HepG2 (cell line): ENCODE measurements around the gene TBATA. TPM values are rescaled to one million over a fixed set of nuclear protein-coding genes. Genes with fewer than 3 reads are reported as not detected.

ENCODE experiments used
- ATF1 ChIP-seq: IDR thresholded peaks from 2 replicates; pipeline ENCODE4 v1.6.1; 2016; ENCODE audit warnings: mild to moderate bottlenecking, control low read depth
- BRCA1 ChIP-seq: sonication (generic); formaldehyde crosslinking; IDR thresholded peaks from 2 replicates; pipeline ENCODE4 v1.4.0; 2020; ENCODE audit warnings: missing genetic modification reagents
- CEBPB ChIP-seq: IDR thresholded peaks from 2 replicates; pipeline ENCODE4 v1.6.1; 2011; ENCODE audit warnings: low read depth, low read length, improper control_type of control experiment, borderline replicate concordance
- CREB3 ChIP-seq: sonication (generic); formaldehyde crosslinking; IDR thresholded peaks from 2 replicates; pipeline ENCODE4 v1.5.0; 2020; ENCODE audit warnings: missing genetic modification reagents
- DZIP1 ChIP-seq: sonication (generic); formaldehyde crosslinking; IDR thresholded peaks from 2 replicates; pipeline ENCODE4 v1.5.0; 2020; ENCODE audit warnings: mild to moderate bottlenecking, missing genetic modification reagents
- FOXK2 ChIP-seq: fragments of 450-650 bp; IDR thresholded peaks from 2 replicates; pipeline ENCODE4 v1.6.1; 2016
- GMEB1 ChIP-seq: sonication (generic); formaldehyde crosslinking; IDR thresholded peaks from 2 replicates; pipeline ENCODE4 v1.5.1; 2020; ENCODE audit warnings: missing genetic modification reagents, mild to moderate bottlenecking, borderline replicate concordance
- HHEX ChIP-seq: IDR thresholded peaks from 2 replicates; pipeline ENCODE4 v1.6.1; 2016; ENCODE audit warnings: control low read depth
- HNRNPL ChIP-seq: fragments of 200-400 bp; formaldehyde crosslinking; IDR thresholded peaks from 2 replicates; pipeline ENCODE4 v1.6.1; 2017; ENCODE audit warnings: mild to moderate bottlenecking, low read depth, low read length
- KDM2A ChIP-seq: sonication (generic); formaldehyde crosslinking; IDR thresholded peaks from 2 replicates; pipeline ENCODE4 v1.4.0; 2020; ENCODE audit warnings: low read depth, missing genetic modification reagents, borderline replicate concordance
- KLF6 ChIP-seq: IDR thresholded peaks from 2 replicates; pipeline ENCODE4 v1.8.0; 2016; ENCODE audit warnings: missing biosample characterization, missing genetic modification reagents
- MBD4 ChIP-seq: IDR thresholded peaks from 2 replicates; pipeline ENCODE4 v1.6.1; 2012; ENCODE audit warnings: low read length, inconsistent platforms, borderline replicate concordance
- MYPOP ChIP-seq: sonication (generic); formaldehyde crosslinking; IDR thresholded peaks from 2 replicates; pipeline ENCODE4 v1.8.1; 2023; ENCODE audit warnings: mild to moderate bottlenecking, moderate library complexity, missing genetic modification reagents
- PREB ChIP-seq: sonication (generic); formaldehyde crosslinking; IDR thresholded peaks from 2 replicates; pipeline ENCODE4 v1.4.0; 2020; ENCODE audit warnings: missing genetic modification reagents
- YEATS4 ChIP-seq: sonication (generic); formaldehyde crosslinking; IDR thresholded peaks from 2 replicates; pipeline ENCODE4 v1.4.0; 2020; ENCODE audit warnings: missing genetic modification reagents, borderline replicate concordance
- ZKSCAN8 ChIP-seq: IDR thresholded peaks from 2 replicates; pipeline ENCODE4 v1.6.1; 2016; ENCODE audit warnings: borderline replicate concordance, missing genetic modification reagents, missing compliant biosample characterization
- ZNF503 ChIP-seq: sonication (generic); formaldehyde crosslinking; IDR thresholded peaks from 2 replicates; pipeline ENCODE4 v1.4.0; 2020; ENCODE audit warnings: missing genetic modification reagents
- ZNF546 ChIP-seq: sonication (generic); formaldehyde crosslinking; conservative IDR thresholded peaks from 2 replicates; pipeline ENCODE4 v1.8.1; 2023; ENCODE audit warnings: mild to moderate bottlenecking, missing genetic modification reagents
- ZNF563 ChIP-seq: sonication (generic); formaldehyde crosslinking; IDR thresholded peaks from 2 replicates; pipeline ENCODE4 v1.8.0; 2022; ENCODE audit warnings: mild to moderate bottlenecking, moderate library complexity, missing genetic modification reagents
- ZNF747 ChIP-seq: sonication (generic); formaldehyde crosslinking; IDR thresholded peaks from 2 replicates; pipeline ENCODE4 v1.8.1; 2023; ENCODE audit warnings: missing genetic modification reagents, mild to moderate bottlenecking, borderline replicate concordance
- ZNF749 ChIP-seq: sonication (generic); formaldehyde crosslinking; IDR thresholded peaks from 2 replicates; pipeline ENCODE4 v1.8.0; 2022; ENCODE audit warnings: mild to moderate bottlenecking, missing genetic modification reagents, moderate library complexity, borderline replicate concordance
- polyA plus RNA-seq, 8 experiments: library from polyadenylated mRNA; depleted of rRNA in 3 of 8; stranded (reverse) in 7 of 8; unstranded in 1 of 8; fragments of >200 nt; fragmentation: Illumina TruSeq in 4 of 8; extraction: Trizol in 4 of 8; gene quantifications; 2 replicates each; pipeline versions ENCODE4 v1.2.1 to v1.2.3, GENCODE V29; 2011 to 2016; ENCODE audit warnings: low read depth in 4 of 8, missing spikeins in 1 of 8, mixed read lengths in 1 of 8; ENCODE audit not compliant: insufficient read depth in 1 of 8
- total RNA-seq, 5 experiments: library from RNA; depleted of rRNA; stranded (reverse); fragments of >200 nt; fragmentation: Illumina TruSeq; extraction: Trizol; gene quantifications; 2 replicates each; pipeline ENCODE4 v1.2.3, GENCODE V29; 2016; ENCODE audit warnings: low read depth in 1 of 5

The TBATA gene
- total and polyA plus RNA-seq, 2 of the 13 experiments (the other 11 are each of a cell fraction or from before 2014, with no cell fraction given) = not detected

GRCh38 chr10:70815504-70816219 is 30.5 kb upstream of the TBATA start, which contains the start of gene SGPL1 (continued):
- TF ChIP-seq MYPOP (CRISPR knock-in tag) (no peak), ZNF503 (CRISPR knock-in tag) (no peak), ZNF546 (CRISPR knock-in tag) (0 out of 2 replicates have a peak, but pooled peaks have one; percentile 46), ZKSCAN8 (no peak), MBD4 (no peak), FOXK2 (no peak), DZIP1 (CRISPR knock-in tag) (no peak), ZNF747 (CRISPR knock-in tag) (no peak; the same call in 1 of the 2 replicates), ATF1 (CRISPR knock-in tag) (no peak), HNRNPL (no peak), BRCA1 (CRISPR knock-in tag) (no peak), YEATS4 (CRISPR knock-in tag) (peak; percentile 87), ZNF563 (peak; percentile 82), GMEB1 (CRISPR knock-in tag) (peak; percentile 74), ZNF749 (CRISPR knock-in tag) (peak; percentile 73; the same call in 1 of the 2 replicates), CREB3 (no peak), KDM2A (CRISPR knock-in tag) (peak; percentile 60), PREB (CRISPR knock-in tag) (no peak), HHEX (CRISPR knock-in tag) (no peak), CEBPB (no peak), KLF6 (CRISPR knock-in tag) (peak; percentile 27; the same call in 1 of the 2 replicates)
